NCI-H1694 treated with DMSO at 0.1 percent for 48 hours (cell line): Measurements from ENCODE around the gene TGFB1I1.
A peak's percentile ranks its signal among the peaks of the same experiment; 100 is the strongest.
"Not testable (repeated sequence)": the region's sequence is repeated elsewhere in the genome, so short reads cannot be mapped to it uniquely, and the experiment has no call there.

Source experiments
- DNase-seq: peaks from one replicate; lab custom pipeline; 2025; lab: John Stamatoyannopoulos, UW

Gene TGFB1I1

DNA sequence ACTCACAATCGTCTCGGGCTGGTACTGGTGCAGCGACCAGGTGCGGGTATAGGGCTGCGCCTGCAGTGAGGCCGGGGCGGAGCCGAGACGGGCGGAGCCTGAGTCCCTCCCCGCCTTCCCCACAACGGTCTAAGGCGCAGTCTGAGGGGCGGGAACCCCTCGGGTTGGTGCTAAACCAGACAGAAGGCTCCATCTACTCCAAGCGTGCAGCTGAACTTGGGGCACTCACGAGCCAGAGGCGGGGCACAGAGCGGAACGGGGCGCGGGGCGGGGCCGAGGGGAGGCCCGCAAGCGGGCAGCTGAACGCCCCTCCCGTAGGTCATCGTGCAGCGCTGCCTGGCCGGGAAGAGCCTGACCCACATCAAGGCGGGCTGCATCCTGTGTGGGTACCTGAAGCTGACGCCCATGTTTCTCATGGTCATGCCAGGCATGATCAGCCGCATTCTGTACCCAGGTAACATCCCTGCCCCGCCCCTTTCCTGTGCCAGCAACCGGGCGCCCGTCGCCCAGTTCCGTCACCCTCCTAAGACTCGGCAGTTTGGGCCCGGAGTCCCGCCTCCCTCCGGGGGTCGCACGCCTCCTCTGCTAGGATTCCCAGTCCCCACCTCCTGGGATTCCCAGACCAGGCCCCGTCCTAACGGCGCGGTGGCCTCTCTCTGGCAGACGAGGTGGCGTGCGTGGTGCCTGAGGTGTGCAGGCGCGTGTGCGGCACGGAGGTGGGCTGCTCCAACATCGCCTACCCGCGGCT, 15.9 kb downstream of the TGFB1I1 start:
- DNase-seq, result peak; percentile 1

DNA sequence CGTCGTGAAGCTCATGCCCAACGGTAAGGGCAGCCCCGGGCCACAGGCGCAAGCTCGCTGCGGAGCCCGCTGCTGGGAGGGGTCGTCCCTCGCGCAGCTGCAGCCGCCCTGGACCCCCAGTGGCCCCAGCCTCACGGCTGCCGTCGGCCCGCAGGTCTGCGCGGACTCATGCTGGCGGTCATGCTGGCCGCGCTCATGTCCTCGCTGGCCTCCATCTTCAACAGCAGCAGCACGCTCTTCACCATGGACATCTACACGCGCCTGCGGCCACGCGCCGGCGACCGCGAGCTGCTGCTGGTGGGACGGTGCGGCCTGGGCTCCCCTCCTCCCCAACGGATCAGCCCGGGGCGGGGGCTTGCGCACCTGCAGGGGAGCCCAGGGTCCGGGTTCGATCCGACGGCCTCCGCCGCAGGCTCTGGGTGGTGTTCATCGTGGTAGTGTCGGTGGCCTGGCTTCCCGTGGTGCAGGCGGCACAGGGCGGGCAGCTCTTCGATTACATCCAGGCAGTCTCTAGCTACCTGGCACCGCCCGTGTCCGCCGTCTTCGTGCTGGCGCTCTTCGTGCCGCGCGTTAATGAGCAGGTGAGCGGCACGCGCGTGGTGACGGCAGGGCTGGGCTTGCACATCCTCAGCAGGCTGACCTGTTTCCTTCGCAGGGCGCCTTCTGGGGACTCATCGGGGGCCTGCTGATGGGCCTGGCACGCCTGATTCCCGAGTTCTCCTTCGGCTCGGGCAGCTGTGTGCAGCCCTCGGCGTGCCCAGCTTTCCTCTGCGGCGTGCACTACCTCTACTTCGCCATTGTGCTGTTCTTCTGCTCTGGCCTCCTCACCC, 16.7 kb downstream of the TGFB1I1 start:
- no peak for DNase-seq

DNA sequence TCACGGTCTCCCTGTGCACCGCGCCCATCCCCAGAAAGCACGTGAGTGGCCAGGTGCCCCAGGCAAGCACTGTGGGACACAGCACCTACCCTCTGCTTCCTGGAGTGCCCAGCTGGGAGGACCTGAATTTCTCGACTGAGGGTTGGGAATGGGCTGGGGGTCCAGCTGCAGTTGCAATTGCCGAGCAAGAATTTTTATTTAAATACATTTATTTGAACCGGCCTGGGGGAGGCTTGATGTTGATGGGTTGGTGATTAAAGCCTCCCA, 17.3 kb downstream of the TGFB1I1 start:
- DNase-seq, result no peak

- no peak for DNase-seq
Measured at GRCh38 chr16:31489616-31490584, 17.9 kb downstream of the TGFB1I1 start.

- DNase-seq, result no peak
Measured at GRCh38 chr16:31491778-31492418, 19.9 kb downstream of the TGFB1I1 start.

DNA sequence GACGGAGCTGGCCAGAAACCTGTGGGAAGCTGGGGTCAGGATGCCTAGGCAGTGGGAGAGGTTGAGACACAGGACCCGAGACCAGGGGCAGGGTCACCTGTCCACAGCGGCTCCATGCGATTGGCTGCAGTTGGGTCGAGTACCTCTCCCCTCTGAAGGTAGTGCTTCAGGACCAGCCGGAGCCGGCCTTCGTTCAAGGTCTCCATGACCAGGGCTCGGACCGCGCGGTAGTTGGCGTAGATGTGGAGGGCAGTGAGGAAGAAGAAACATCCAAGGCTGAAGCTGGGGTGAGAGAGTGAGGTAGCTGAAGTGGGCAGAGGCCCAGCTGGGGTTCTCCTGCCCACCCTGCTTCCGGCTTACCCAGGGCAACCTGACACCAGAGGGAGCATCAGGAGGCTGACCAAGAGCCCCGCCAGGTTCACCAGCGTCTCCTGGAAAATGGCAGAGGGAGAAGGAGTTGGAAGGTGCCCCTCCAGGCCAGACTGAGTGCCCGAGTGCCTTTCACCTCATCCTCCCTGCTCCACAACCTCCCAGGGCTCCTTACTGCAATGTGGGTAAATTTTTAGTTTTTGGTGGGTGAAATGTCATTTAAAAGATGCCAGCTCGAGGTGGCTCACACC, 21.7 kb downstream of the TGFB1I1 start:
- DNase-seq, result no peak

GRCh38 chr16:31496670-31497069, 24.7 kb downstream of the TGFB1I1 start:
- no peak for DNase-seq

DNA sequence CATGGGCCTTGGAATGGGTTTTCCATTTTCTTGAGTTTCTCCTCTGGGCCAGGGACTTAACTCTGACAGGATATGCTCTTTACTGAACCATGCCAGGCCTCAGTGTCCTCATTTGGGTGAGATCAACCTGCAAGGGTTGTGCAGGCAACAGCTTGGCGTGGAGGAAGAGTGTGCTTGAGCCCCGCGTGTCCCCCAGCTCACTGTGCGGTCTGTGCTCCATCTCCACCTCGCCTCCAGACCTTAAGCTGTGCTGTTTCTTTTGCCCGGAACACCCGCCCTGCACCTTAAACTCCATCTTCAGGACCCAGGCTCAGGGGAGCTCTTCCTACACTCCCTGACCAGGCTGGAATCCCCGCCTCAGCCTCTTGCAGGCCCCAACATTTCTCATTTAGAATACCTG, 26.5 kb downstream of the TGFB1I1 start:
- DNase-seq, result no peak

- no peak for DNase-seq
Measured at GRCh38 chr16:31499928-31500327, 28.0 kb downstream of the TGFB1I1 start.

DNA sequence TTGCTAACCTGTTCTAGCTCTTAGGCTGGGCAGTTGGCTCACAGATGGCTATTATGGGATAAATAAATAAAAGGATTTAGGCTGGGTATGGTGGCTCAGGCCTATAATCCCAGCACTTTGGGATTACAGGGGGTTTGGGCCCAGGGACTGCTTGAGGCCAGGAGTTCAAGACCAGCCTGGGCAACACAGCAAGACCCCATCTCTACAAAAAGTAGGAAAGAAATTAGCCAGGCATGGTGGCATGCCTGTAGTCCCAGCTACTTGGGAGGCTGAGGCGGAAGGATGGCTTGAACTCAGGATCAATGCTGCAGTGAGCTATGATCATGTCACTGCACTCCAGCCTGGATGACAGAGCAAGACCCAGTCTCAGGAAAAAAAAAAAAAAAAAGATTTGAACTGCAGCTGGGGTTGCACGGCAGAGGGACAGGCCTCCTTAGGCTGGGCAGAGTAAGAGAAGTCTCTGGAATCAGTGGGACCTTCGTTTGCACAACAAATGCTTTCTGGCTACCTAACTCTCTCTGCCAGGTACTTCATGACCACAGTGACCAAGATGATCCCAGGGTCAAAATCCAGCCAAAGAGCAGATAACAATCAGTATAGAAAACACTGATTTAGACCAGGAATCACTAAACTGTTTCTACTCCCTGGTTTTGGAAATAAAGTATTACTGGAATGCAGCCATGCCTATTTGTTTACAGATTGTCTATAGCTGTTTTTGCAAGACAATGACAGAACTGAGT, 29.4 kb downstream of the TGFB1I1 start:
- no peak for DNase-seq

DNA sequence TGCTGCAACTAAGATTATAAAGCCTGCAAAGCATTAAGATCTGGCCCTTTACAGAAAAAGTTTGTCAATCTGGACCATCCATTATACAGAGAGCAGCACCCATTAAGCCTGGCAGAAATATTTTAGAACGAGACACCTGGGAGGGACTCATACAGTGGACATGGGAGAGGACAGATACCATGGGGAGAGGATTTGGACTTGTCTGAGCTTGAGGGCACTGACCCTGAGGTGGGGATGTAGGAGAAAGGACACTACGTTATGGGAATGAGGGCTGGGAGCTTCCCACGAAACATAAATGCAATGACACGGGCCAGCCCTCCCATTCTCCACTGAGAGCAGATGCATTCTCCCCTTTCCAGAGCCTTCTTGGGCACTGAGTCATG, 30.0 kb downstream of the TGFB1I1 start:
- no peak for DNase-seq

GRCh38 chr16:31502981-31503380, 31.0 kb downstream of the TGFB1I1 start:
- DNase-seq, result no peak

GRCh38 chr16:31503555-31503954, 31.6 kb downstream of the TGFB1I1 start:
- not testable (repeated sequence) for DNase-seq

GRCh38 chr16:31504159-31504558, 32.2 kb downstream of the TGFB1I1 start:
- no peak for DNase-seq

DNA sequence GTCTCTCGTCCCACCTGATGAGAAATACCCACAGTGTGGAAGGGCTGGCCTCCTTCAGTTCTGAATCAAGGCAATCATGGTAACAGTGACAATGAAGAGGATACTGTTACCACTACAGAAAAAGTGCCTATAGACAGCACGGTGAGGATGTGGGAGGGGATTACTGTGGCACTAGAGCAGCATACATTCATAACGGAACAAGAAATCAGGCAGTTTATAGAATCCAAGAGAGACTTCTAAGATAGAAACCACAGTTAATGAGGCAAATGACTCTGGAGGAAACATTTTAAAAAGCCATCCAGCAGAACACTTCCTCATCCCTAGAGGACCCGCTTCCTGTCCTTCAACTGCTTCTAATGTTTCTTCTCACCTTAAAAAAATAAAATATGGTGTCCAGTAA, 33.5 kb downstream of the TGFB1I1 start:
- DNase-seq, result no peak

- no peak for DNase-seq
Measured at GRCh38 chr16:31507617-31507928, 35.6 kb downstream of the TGFB1I1 start.

- peak; percentile 46 for DNase-seq
Measured at GRCh38 chr16:31507929-31508705, 36.2 kb downstream of the TGFB1I1 start, which contains the start of gene RUSF1. Gene RUSF1 (minus strand): TSS chr16:31508391. CDS start chr16:31508373, 18 bp downstream.

GRCh38 chr16:31508706-31509195, 36.8 kb downstream of the TGFB1I1 start:
- DNase-seq, result no peak

GRCh38 chr16:31513126-31513525, 41.2 kb downstream of the TGFB1I1 start:
- no peak for DNase-seq

- DNase-seq, result no peak
Measured at GRCh38 chr16:31513884-31514283, 41.9 kb downstream of the TGFB1I1 start.
